Measurements from ENCODE around the gene PHLDA1. TPM values are rescaled to one million over a fixed set of nuclear protein-coding genes. Genes with fewer than 3 reads are reported as not detected.
A peak's percentile ranks its signal among the peaks of the same experiment; 100 is the strongest.

PHLDA1 gene
- total and polyA plus RNA-seq, 2 of the 13 experiments (the other 11 are each of a cell fraction or from before 2014, with no cell fraction given), result 33.8 to 41.0 TPM

GRCh38 chr12:76072568-76072967, 41.0 kb upstream of the PHLDA1 start:
- 0 out of 2 replicates have a peak, but pooled peaks have one; percentile 28 for TF ChIP-seq ZNF317 (CRISPR knock-in tag; IDR thresholded peaks at IDR 0.05)
- TF ChIP-seq SSRP1 (CRISPR knock-in tag; IDR thresholded peaks at IDR 0.05), result no peak
- no peak overlapping the region for H3K27ac ChIP-seq (ENCODE audit: extremely low read length, insufficient read depth, low read length)
- ChIA-PET POLR2A (no interaction called here), CTCF (ENCODE audit: low intra/inter-chr PET ratio, low total read pairs) (no interaction called here)
- peaks cover 8 to 43% of the 10 kb centered on the region in 2 experiments for H3K36me3 ChIP-seq (replicated peaks in 1 of 2; ENCODE audit: control insufficient read depth in 1 of 2, insufficient read depth in 2 of 2, low read length in 2 of 2)
- H3K4me2 ChIP-seq (ENCODE audit: low read depth, low read length), result no peak overlapping the region
- no TSS peak for BruUV-seq (replicated peaks)
- ATAC-seq (no peak), DNase-seq (ENCODE audit: low spot score) (no peak), FAIRE-seq (no peak)
- no peak overlapping the region for H2AFZ ChIP-seq (ENCODE audit: low read length)
- in situ Hi-C loops (cut with HindIII; ENCODE audit: extremely low pct_ligation_motif_present, low pct_unique_long_range_greater_than_20kb), result no loop called here
- no peak overlapping the region for H3K4me3 ChIP-seq (replicated peaks in 1 of 3; ENCODE audit: insufficient read depth in 1 of 3, low read depth in 2 of 3, low read length in 3 of 3)
- intact Hi-C loops (cut with micrococcal nuclease; ENCODE audit: unreplicated experiment), result no loop called here
- peaks cover 22% of the 10 kb centered on the region for H4K20me1 ChIP-seq (ENCODE audit: insufficient read depth, low read length)
- H3K4me1 ChIP-seq (ENCODE audit: insufficient read depth, low read length), result peaks cover 15% of the 10 kb centered on the region
- peaks cover 99% of the 10 kb centered on the region for H3K79me2 ChIP-seq (ENCODE audit: insufficient read depth, low read length)
- no peaks in the 10 kb centered on the region for H3K27me3 ChIP-seq (ENCODE audit: control insufficient read depth in 1 of 2, insufficient read depth in 2 of 2, low read length in 2 of 2)
- WGBS (ENCODE audit: low lambda C conversion rate), result 90% methylated on average over 3 of the region's 3 CpGs
- no peaks in the 10 kb centered on the region for H3K9me3 ChIP-seq (ENCODE audit: low read length)
- no peak overlapping the region for H3K9ac ChIP-seq (ENCODE audit: insufficient read depth, low read depth, low read length)

- in situ Hi-C loops (cut with HindIII; ENCODE audit: extremely low pct_ligation_motif_present, low pct_unique_long_range_greater_than_20kb), result no loop called here
- Histone ChIP-seq H3K27ac (ENCODE audit: extremely low read length, insufficient read depth, low read length) (no peak overlapping the region), H3K4me3 (replicated peaks in 1 of 3; ENCODE audit: insufficient read depth in 1 of 3, low read depth in 2 of 3, low read length in 3 of 3) (no peak overlapping the region), H2AFZ (ENCODE audit: low read length) (no peak overlapping the region), H3K79me2 (ENCODE audit: insufficient read depth, low read length) (peaks cover 98% of the 10 kb centered on the region), H3K36me3 (replicated peaks in 1 of 2; ENCODE audit: control insufficient read depth in 1 of 2, insufficient read depth in 2 of 2, low read length in 2 of 2) (peaks cover 9 to 64% of the 10 kb centered on the region in 2 experiments), H3K27me3 (ENCODE audit: control insufficient read depth in 1 of 2, insufficient read depth in 2 of 2, low read length in 2 of 2) (no peaks in the 10 kb centered on the region), H3K9ac (ENCODE audit: insufficient read depth, low read depth, low read length) (no peak overlapping the region), H3K9me3 (ENCODE audit: low read length) (peaks cover 11% of the 10 kb centered on the region; the same call in 1 of the 2 replicates), H3K4me1 (ENCODE audit: insufficient read depth, low read length) (no peaks in the 10 kb centered on the region), H4K20me1 (ENCODE audit: insufficient read depth, low read length) (peaks cover 7% of the 10 kb centered on the region; the same call in 1 of the 2 replicates), H3K4me2 (ENCODE audit: low read depth, low read length) (no peak overlapping the region)
- no peak for DNase-seq (ENCODE audit: low spot score)
- no peak for FAIRE-seq
- POLR2A ChIA-PET, result no interaction called here
- ATAC-seq, result no peak
- intact Hi-C loops (cut with micrococcal nuclease; ENCODE audit: unreplicated experiment), result no loop called here
- CTCF ChIA-PET (ENCODE audit: low intra/inter-chr PET ratio, low total read pairs), result no interaction called here
- BruUV-seq (replicated peaks), result no TSS peak
- no peak for TF ChIP-seq SETDB1 (CRISPR knock-in tag; IDR thresholded peaks at IDR 0.05; ENCODE audit: borderline replicate concordance)
- no peak for TF ChIP-seq NFIC (IDR thresholded peaks at IDR 0.05; ENCODE audit: low read length)
- TF ChIP-seq ARID5B (CRISPR knock-in tag; IDR thresholded peaks at IDR 0.05), result no peak
- TF ChIP-seq PAX8 (CRISPR knock-in tag; IDR thresholded peaks at IDR 0.05; ENCODE audit: borderline replicate concordance), result no peak
- TF ChIP-seq ZBTB14 (CRISPR knock-in tag; IDR thresholded peaks at IDR 0.05), result no peak
- TF ChIP-seq RAD51 (IDR thresholded peaks at IDR 0.05; ENCODE audit: borderline replicate concordance), result no peak
- TF ChIP-seq HNRNPLL (IDR thresholded peaks at IDR 0.05; ENCODE audit: low read depth, low read length, poor library complexity, severe bottlenecking), result no peak
- TF ChIP-seq SCMH1 (CRISPR knock-in tag; IDR thresholded peaks at IDR 0.05; ENCODE audit: borderline replicate concordance), result no peak
- no peak for TF ChIP-seq ZNF503 (CRISPR knock-in tag; IDR thresholded peaks at IDR 0.05)
Measured at GRCh38 chr12:76069339-76069738, 37.8 kb upstream of the PHLDA1 start.
